Stomach (tissue), 4 donors: ENCODE data around the gene NEMP1.

ENCODE experiments used
- POLR2A ChIP-seq, 4 donors: fragments of 450-650 bp; IDR thresholded peaks; one replicate each; pipeline ENCODE4 v1.6.1; 2016; ENCODE audit warnings: antibody characterized with exemption in 4 of 4, control low read depth in 2 of 4, mild to moderate bottlenecking in 1 of 4, moderate library complexity in 1 of 4
- POLR2AphosphoS5 ChIP-seq, 3 donors: sonication (generic); formaldehyde crosslinking; IDR thresholded peaks; one replicate each; pipeline ENCODE4 v1.6.1; 2016; ENCODE audit warnings: antibody characterized with exemption in 3 of 3

GRCh38 chr12:57098546-57098945 is 20.0 kb upstream of the NEMP1 start:
- TF ChIP-seq POLR2AphosphoS5 (IDR thresholded peaks at IDR 0.05) (no peak), POLR2A (IDR thresholded peaks at IDR 0.05) (no peak)
